ENCODE measurements around the gene CRELD2.
A peak's percentile ranks its signal among the peaks of the same experiment; 100 is the strongest.

The CRELD2 gene, protein sequence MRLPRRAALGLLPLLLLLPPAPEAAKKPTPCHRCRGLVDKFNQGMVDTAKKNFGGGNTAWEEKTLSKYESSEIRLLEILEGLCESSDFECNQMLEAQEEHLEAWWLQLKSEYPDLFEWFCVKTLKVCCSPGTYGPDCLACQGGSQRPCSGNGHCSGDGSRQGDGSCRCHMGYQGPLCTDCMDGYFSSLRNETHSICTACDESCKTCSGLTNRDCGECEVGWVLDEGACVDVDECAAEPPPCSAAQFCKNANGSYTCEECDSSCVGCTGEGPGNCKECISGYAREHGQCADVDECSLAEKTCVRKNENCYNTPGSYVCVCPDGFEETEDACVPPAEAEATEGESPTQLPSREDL

DNA sequence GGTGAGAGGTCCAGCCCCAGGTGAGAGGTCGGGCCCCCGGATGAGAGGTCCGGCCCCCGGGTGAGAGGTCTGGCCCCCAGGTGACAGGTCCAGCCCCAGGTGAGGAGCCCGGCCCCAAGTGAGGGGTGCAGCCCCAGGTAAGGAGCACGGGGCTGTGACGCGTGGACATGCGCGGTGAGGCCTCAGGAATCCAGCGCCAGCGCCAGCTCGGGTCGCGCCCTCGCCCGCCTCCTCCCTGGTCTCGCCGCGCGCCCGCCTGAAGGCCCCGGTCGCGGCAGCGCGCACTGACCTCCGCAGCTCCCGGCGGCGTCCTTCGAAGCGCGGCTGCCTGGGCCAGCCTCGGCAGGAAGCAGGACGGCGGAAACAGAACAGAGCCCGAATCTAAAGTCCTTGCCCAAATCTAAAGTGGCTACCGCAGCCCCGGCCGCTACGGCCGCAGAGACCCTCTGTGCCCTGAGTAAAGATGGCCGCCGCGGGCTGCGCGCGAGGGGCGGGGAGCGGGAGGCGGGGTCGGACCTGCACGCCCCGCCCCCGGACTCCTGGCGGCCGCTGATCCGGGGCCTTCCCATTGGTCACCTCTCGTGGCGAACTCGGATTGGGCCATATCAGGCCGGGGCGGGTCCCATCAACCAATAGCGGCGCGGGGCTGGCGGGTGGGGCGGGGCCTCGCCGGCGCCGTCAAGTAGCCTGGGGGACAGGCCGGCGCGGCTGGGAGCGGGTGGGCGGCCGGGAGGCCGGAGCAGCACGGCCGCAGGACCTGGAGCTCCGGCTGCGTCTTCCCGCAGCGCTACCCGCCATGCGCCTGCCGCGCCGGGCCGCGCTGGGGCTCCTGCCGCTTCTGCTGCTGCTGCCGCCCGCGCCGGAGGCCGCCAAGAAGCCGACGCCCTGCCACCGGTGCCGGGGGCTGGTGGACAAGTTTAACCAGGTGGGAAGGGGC, at the start of gene CRELD2, which contains the start of gene ALG12:
TSS of gene CRELD2 (plus strand) at position 661 of the 937 bp plus-strand sequence. CDS start at position 797, 136 bp downstream.
TSS of gene ALG12 (minus strand) at position 465 of the 937 bp plus-strand sequence. CDS start 4,673 bp downstream, outside the sequence.
- peak; percentile 98 for DNase-seq

DNA sequence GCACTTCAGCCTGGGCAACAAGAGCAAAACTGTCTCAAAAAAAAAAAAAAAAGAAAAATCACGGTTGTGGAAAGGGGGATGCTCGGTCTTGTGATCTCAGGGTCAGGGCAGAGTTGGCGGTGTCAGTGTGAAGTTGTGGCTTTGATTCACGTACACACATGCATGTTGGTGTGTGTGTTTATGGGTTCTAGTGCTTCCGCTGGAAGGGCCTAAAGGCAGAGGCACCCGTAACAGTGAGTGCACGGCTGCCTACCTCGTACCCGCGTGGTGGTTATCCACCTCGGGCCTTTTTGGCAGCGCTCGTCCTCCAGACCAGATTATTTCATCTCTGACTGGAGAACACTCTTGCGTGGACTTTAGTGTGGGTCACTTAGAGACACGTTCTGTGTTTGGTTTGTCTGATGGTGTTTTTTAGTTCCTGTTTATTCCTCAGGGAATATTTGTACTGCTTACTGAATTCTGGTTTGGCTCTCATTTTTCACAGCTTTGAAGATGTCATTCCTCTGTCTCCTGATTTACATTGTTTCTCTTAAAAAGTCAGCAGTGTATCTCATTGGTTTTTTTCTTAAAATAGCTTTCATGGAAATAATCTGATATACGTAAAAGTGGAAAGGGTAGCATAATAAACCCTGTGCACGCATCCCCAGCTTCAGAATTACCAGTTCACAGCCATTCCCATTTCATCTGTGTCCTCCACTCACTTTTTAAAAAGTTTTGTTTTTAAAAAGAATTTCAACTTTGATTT, 49.2 kb upstream of the CRELD2 start:
- no peak for DNase-seq

DNA sequence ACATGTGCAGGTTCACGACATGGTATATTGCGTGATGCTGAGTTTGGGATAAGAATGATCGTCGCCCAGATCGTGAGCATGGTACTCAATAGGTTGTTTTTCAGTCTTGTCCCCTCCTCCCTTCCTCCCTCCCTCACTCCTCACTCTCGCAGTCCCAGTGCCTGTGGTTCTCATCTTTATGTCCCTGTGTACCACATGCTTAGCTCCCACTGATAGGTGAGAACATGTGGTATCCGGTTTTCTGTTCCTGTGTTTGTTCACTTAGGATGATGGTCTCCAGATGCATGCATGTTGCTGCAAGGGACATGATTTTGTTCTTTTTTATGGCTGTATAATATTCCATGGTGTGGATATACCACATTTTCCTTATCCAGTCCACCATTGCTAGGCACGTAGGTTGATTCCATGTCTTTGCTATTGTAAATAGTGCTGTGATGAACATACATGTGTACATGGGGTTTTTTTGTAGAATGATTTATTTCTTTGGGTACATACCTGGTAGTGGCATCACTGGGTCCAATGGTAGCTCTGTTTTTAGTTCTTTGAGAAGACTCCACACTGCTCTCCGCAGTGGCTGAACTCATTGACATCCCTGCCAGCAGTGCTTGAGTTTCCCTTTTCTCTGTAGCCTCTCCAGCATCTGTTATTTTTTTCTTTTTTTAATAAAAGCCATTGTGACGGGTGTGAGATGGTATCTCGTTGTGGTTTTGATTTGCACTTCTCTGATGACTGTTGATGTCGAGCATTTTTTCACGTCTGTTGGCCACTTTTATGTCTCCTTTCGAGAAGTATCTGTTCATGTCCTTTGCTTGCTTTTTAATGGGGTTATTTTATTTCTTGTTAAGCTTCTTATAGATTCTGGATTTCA, 48.4 kb upstream of the CRELD2 start:
- DNase-seq, result no peak

DNA sequence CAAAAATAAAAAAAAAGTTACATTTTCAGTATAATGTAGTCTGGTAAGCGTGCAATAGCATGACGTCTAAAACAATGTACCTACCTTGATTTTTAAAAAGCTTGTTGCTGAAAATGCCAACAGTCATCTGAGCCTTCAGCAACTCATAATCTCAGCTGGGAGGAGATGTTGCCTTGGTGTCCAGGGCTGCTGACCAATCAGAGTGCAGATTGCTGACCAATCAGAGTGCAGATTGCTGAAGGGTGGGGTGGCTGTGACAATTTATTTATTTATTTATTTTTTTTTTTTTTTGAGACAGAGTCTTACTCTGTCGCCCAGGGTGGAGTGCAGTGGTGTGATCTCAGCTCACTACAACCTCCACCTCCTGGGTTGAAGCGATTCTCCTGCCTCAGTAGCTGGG, 47.0 kb upstream of the CRELD2 start:
- no peak for DNase-seq

DNA sequence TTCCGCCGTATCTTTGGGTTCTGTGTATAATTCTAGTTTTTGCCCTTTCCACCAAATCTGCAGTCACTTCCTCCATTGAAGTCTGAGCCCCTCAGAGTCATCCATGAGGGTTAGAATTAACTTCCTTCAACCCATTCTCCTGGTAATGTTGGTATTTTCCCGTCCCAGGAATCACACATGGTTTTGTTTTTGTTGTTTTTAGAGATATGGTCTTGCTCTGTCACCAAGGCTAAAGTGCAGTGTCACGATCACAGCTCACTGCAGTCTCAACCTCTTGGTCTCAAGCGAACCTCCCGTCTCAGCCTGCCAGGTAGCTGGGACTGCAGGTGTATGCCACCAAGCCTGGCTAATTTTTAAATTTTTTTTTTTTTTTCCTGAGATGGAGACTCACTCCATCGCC, 46.1 kb upstream of the CRELD2 start:
- no peak for DNase-seq

DNA sequence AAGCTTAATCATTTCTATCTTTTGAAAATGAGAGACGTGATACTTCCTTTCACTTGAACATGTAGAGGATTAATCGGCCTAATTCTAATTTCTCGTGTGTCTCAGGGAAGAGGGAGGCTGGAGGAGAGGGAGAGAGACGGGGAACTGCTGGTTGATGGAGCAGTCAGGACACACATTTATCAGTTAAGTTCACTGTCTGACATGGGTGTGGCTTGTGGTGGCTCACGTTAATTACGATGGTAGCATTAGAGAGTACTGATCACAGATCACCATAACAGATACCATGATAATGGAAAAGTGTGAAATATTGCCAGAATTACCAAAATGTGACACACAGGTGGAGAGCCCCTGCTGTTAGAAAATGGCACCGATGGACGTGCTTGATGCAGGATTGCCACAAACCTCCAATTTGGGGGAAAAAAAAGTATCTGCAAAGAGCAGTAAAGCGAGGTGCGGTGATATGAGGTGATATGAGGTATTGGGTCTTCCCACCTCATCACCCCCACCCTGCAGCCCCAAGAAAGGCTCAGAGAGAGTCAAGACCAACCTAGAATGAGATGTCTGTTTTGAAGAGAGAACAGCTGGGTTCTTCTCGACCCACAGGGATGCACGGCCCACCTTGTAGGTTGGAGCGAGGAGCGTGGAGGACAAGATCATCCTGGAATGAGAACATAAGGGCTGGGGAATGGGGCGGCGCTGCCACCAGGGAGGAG, 45.0 kb upstream of the CRELD2 start:
- no peak for DNase-seq

DNA sequence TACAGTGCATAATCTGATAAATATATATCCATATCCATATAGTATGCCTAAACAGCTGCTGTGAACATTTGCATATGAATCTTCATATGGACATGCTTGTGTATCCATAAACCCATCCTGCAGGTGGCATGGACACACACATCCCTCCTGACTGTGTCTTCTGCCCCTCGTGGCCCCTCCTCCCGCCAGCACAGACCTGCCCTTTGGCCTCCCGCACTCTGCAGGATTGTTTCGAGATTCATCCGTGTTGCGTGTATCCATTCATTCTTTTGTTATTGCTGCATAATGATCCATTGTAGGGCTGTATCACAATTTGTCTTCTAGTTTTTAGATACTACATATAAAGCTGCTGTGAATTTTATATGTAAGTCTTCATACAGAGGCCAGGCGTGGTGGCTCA, 40.8 kb upstream of the CRELD2 start:
- no peak for DNase-seq

DNA sequence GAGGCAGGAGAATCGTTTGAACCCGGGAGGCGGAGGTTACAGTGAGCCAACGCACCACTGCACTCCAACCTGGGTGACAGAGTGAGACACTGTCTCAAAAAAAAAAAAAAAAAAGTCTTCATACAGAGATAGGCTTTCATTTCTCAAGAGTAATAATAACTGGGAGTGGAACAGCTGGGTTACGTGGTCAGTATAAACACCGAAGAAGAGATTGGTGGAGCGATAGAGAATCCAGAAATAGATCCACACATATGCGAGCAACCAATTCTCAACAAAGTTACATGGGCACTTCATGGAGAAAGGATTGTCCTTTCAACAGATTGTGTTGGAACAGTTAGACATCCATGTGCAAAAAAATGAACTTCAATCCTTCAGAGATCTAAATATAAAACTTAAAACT, 40.2 kb upstream of the CRELD2 start:
- no peak for DNase-seq

DNA sequence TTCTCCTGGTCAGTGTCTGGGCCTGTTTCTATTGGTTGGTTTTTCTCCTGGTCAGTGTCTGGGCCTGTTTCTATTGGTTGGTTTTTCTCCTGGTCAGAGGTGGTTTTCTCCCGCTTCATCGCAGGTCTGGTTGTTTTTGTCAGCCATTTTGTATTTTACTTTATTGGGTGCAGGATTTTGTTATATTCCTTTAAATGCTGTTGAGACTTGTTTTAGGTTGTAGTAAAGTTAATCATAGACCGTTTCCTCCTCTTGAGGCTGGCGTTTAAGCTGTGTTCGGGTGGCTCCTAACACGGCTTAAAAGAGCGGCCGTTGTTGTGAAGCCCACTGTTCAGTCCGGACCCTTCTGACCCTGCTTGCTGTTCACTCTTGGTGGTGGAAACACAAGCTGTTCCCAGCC, 38.6 kb upstream of the CRELD2 start:
- DNase-seq, result no peak

DNA sequence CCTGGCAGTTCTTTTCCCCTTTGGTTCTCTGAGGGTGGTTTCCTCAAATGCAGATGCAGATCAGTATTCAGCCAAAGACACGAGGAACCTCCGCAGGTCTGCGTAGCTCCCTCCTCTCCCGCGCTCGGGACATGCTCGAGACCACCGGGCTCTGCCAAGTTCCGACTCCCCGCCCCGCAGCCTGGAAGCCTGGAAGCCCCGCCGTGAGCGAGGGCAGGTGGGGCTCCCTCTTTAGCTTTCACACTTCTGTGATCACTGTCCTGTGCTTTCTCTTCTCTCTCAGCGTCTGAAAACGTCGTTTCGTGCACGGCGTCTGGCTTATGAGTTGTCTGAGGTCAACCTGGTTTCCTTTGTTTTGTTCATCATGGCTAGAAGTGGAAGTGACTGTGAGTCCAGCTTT, 38.2 kb upstream of the CRELD2 start:
- DNase-seq, result no peak

DNA sequence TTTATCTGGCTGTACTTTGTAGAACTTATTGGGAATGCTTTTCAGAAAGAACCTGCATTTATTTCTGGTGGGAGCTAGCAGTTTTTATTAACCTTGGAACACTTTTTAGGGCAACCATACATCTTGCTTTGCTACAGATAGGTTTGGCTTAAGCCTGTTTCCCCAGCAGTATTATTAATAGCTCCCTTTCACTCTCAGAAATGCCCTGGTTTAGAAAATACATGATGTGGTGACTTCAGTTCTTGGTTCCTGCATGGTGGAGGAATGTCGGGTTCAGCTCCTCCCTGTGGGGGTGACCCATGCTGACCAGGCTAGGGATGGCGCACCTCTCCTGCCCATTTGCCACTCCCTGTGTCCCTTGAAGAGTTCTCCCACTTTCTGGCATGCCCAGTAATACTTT, 36.6 kb upstream of the CRELD2 start:
- no peak for DNase-seq

DNA sequence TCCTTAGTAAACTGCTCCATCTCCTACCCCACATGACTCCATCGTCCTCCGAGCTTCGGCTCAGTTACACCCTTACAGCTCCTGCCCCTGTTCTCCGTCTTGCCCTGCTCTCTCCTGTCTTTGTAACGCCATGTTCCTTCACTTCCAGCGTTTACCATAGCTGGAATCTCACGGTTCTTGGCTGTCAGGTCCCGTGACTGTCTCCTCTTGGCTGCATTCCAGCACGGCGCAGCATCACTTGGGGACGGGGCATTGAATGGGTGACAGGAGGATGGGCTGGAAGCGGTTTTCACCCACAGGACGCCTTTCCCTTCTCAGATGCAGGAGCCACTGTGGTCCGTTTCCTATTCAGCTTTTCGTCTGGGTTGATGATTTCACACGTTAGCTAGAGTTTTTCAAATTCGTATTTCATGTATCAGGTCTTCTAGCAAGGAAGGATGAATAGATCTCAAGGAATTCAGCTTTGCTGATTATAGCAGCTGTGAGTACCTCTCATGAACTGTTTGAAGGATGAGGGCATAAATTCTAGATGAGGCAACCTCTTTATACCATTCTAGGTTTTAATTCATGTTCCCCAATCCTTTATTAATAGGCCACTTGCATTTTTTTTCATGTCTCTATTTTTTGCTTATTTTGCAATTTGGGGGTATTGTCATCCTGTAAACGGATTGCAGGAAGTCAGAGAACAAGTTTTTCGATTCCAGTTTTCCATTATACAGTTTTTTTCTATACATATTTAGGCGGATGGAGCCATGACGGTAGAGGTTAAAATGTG, 35.7 kb upstream of the CRELD2 start:
- no peak for DNase-seq

DNA sequence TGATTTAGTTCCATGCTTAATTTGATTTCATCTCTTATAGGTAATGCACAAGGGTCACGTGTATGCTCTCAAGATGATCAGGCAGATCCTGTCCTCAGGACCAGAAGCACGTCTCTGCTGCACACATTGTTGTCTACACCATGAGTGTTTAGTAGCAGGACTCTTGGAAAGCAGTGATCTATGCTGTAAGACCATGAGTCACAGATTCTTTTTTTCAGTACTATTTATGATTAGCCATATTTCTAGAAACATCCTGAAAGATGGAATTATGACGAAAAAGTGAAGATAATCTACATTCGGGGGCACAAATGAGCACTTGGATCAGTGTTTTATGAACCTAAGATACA, 35.2 kb upstream of the CRELD2 start:
- DNase-seq, result no peak

DNA sequence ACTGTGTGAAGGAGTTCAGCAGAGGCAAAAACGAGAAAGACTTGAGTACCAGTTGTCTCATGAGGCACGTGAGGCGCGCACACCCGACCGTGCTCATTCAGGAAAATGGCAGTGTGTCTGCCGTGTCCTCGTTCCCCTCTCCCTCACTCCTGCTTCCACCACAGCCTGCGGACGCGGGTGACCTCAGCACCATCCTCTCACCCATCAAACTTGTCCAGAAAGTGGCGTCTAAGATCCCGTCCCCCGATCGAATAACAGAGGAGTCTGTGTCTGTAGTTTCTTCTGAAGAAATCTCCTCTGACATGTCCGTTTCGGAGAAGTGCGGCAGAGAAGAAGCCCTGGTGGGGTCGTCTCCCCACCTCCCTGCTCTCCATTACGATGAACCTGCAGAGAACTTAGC, 34.4 kb upstream of the CRELD2 start:
- no peak for DNase-seq

DNA sequence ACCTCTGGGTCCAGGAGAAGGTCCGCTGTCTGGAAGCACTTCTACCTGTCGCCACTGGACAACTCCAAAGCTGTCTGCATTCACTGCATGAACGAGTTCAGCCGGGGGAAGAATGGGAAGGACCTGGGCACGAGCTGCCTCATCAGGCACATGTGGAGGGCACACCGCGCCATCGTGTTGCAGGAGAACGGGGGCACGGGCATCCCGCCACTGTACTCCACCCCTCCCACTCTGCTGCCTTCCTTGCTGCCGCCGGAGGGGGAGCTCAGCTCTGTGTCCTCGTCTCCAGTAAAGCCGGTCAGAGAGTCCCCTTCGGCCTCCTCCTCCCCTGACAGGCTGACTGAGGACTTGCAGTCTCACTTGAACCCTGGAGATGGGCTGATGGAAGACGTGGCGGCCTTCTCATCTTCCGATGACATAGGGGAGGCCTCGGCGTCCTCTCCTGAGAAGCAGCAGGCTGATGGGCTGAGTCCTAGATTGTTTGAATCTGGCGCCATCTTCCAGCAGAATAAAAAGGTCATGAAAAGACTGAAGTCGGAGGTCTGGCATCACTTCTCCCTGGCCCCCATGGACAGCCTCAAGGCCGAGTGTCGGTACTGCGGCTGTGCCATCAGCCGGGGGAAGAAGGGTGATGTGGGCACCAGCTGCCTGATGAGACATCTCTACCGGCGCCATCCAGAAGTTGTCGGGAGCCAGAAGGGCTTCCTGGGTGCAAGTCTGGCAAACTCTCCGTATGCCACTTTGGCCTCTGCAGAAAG, 33.8 kb upstream of the CRELD2 start:
- DNase-seq, result no peak

DNA sequence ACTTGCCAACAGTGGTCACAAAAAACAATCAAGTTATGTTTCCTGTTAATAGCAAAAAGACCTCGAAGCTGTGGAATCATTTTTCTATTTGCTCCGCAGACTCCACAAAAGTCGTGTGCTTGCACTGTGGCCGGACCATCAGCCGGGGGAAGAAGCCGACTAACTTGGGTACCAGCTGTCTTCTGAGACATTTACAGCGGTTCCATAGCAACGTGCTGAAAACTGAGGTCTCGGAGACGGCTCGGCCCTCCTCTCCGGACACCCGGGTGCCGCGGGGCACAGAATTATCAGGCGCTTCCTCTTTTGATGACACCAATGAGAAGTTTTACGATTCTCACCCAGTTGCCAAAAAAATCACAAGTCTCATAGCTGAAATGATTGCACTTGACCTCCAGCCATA, 33.2 kb upstream of the CRELD2 start:
- DNase-seq, result no peak

DNA sequence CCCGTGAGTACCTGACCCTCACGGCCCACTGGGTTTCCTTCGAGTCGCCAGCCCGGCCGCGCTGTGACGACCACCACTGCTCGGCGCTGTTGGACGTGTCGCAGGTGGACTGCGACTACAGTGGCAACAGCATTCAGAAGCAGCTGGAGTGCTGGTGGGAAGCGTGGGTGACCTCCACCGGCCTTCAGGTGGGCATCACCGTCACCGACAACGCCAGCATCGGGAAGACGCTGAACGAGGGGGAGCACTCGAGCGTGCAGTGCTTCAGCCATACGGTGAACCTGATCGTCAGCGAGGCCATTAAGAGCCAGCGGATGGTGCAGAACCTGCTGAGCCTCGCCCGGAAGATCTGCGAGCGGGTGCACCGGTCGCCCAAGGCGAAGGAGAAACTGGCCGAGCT, 32.6 kb upstream of the CRELD2 start:
- DNase-seq, result no peak

DNA sequence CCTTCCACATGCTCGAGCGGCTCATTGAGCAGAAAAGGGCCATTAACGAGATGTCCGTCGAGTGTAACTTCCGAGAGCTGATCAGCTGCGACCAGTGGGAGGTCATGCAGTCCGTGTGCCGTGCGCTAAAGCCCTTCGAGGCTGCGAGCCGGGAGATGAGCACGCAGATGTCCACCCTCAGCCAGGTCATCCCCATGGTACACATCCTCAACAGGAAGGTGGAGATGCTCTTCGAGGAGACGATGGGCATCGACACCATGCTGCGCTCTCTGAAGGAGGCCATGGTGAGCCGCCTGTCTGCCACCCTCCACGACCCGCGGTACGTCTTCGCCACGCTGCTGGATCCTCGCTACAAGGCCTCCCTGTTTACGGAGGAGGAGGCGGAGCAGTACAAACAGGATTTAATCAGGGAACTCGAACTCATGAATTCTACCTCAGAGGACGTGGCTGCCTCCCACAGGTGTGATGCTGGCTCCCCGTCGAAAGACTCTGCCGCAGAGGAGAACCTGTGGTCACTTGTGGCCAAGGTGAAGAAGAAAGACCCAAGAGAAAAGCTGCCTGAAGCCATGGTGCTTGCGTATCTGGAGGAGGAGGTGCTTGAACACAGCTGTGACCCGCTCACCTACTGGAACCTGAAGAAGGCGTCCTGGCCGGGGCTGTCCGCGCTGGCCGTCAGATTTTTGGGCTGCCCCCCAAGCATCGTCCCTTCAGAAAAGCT, 31.9 kb upstream of the CRELD2 start:
- no peak for DNase-seq

DNA sequence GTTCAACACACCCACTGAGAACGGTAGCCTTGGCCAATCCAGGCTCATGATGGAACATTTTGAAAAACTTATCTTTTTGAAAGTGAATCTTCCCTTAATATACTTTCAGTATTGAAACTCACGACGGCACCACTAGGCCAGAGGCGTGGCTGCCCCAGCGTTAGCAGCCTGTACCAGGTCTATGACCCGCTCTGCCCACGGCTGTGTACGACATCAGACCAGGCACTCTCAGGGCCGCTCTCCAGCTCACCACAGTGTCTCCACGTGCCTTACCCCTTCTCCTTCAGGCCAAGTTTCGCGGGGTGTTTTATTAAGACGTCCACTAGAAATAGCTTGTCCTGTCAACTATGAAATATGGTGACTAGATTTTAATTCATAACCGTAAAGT, 31.4 kb upstream of the CRELD2 start:
- DNase-seq, result no peak
